Measurements from ENCODE around the gene AP1M1. TPM values are rescaled to one million over a fixed set of nuclear protein-coding genes. Genes with fewer than 3 reads are reported as not detected.

Gene AP1M1
- total and polyA plus RNA-seq, 2 of the 4 experiments (the other 2 are of a cell fraction), result 85.1 to 99.1 TPM

- Histone ChIP-seq H4K91ac (ENCODE audit: insufficient read depth, low read depth, low read length) (no peak overlapping the region), H3K4me2 (ENCODE audit: low read depth, low read length) (no peak overlapping the region), H3K18ac (ENCODE audit: low read depth, low read length) (no peak overlapping the region), H3K9me3 (ENCODE audit: control insufficient read depth, insufficient read depth, low read length) (peaks cover 25% of the 10 kb centered on the region), H2AFZ (replicated peaks; ENCODE audit: low read length, poor library complexity) (no peak overlapping the region), H2BK120ac (ENCODE audit: low read depth, low read length) (no peak overlapping the region), H3K9me1 (ENCODE audit: insufficient read depth, low read length) (no peaks in the 10 kb centered on the region; the same call in 1 of the 2 replicates), H3K27me3 (ENCODE audit: control insufficient read depth, insufficient read depth, low read length) (no peaks in the 10 kb centered on the region), H4K8ac (ENCODE audit: low read depth in 2 of 2, low read length in 2 of 2) (no peak overlapping the region), H3K79me1 (ENCODE audit: low read depth in 1 of 2, low read length in 2 of 2) (peaks cover 24 to 38% of the 10 kb centered on the region in 2 experiments), H4K20me1 (ENCODE audit: insufficient read depth, low read length) (peaks cover 24% of the 10 kb centered on the region), H3K4me3 (ENCODE audit: insufficient read depth, low read depth, low read length) (no peak overlapping the region), H2AK9ac (replicated peaks; ENCODE audit: low read depth, low read length, poor library complexity) (no peak overlapping the region), H3K27ac (ENCODE audit: insufficient read depth, low read length) (no peak overlapping the region), H4K5ac (ENCODE audit: low read depth, low read length) (no peak overlapping the region), H2BK15ac (ENCODE audit: low read depth, low read length) (no peak overlapping the region), H2BK20ac (ENCODE audit: low read depth, low read length) (no peak overlapping the region), H3K4ac (ENCODE audit: low read depth, low read length) (no peak overlapping the region), H3K14ac (replicated peaks; ENCODE audit: low read depth, low read length) (no peak overlapping the region), H3K36me3 (ENCODE audit: control insufficient read depth, insufficient read depth, low read length) (peaks cover 39% of the 10 kb centered on the region), H2AK5ac (ENCODE audit: low read depth, low read length) (no peak overlapping the region), H3K56ac (ENCODE audit: extremely low read depth, insufficient read depth, low read length) (no peak overlapping the region), H2BK5ac (ENCODE audit: low read depth, low read length, poor library complexity, severe bottlenecking) (no peak overlapping the region), H3K23ac (ENCODE audit: low read depth, low read length) (no peak overlapping the region), H3K9ac (ENCODE audit: low read depth, low read length) (no peak overlapping the region), H3K4me1 (ENCODE audit: control insufficient read depth, insufficient read depth, low read length) (no peaks in the 10 kb centered on the region)
- ATAC-seq (ENCODE audit: low read depth) (no peak), DNase-seq (no peak)
- no TSS peak for BruUV-seq (replicated peaks)
- WGBS, 2 experiments (ENCODE audit: extremely low coverage in 2 of 2, insufficient read length in 1 of 2), result 78% methylated on average over 3 of the region's 13 CpGs; no CpG with 5 or more reads in 1 of the 2 experiments
- in situ Hi-C loops (cut with MboI; ENCODE audit: low sequenced_read_pairs), result no loop called here
- no peak for TF ChIP-seq CHD1 (IDR thresholded peaks at IDR 0.05; ENCODE audit: low read depth, low read length)
- no peak for TF ChIP-seq POLR2A (IDR thresholded peaks at IDR 0.05; ENCODE audit: low read depth, low read length)
- POLR2A ChIA-PET (ENCODE audit: unreplicated experiment), result no interaction called here
- intact Hi-C loops (cut with micrococcal nuclease), result no loop called here
- CTCF ChIA-PET, result no interaction called here
- dilution Hi-C loops (cut with HindIII; ENCODE audit: low sequenced_read_pairs, unreplicated experiment), result no loop called here
Observed at GRCh38 chr19:16216744-16217670, 19.3 kb downstream of the AP1M1 start.

Measured in IMR-90 (cell line).